T-helper 17 cell (primary cell): ENCODE measurements around the gene TUBGCP6. TPM values are rescaled to one million over a fixed set of nuclear protein-coding genes. Genes with fewer than 3 reads are reported as not detected.

Experiments
- ATAC-seq: fragments of 150-1000 bp; cut with Tn5 transposase; 2 replicates; pipeline ENCODE4 v1.10.0; 2021; ENCODE audit warnings: mild to moderate bottlenecking, moderate library complexity
- DNase-seq, 3 donors: peaks; one replicate each; pipeline versions ENCODE4 v3.0.0 to v3.0.0-alpha.2; 2020 to 2021
- H3K9me3 ChIP-seq: one replicate; pipeline ENCODE4 v1.7.0; 2013; ENCODE audit warnings: low read length, mild to moderate bottlenecking; ENCODE audit not compliant: control insufficient read depth, poor library complexity, severe bottlenecking
- H3K27ac Mint-ChIP-seq: one replicate; pipeline ENCODE4 v1.8.0; 2022; ENCODE audit warnings: mild to moderate bottlenecking, moderate library complexity, mixed read lengths
- H3K27me3 Mint-ChIP-seq: one replicate; pipeline ENCODE4 v1.8.0; 2022; ENCODE audit warnings: mixed read lengths
- H3K36me3 Mint-ChIP-seq: one replicate; pipeline ENCODE4 v1.8.0; 2022; ENCODE audit warnings: low read depth, mixed read lengths
- H3K4me1 Mint-ChIP-seq: one replicate; pipeline ENCODE4 v1.8.0; 2022; ENCODE audit warnings: mild to moderate bottlenecking, mixed read lengths
- H3K4me3 Mint-ChIP-seq: one replicate; pipeline ENCODE4 v1.8.0; 2022; ENCODE audit warnings: mild to moderate bottlenecking, moderate library complexity, mixed read lengths
- total RNA-seq, 4 donors: library from RNA in 2 of 4; stranded (reverse) in 2 of 4; gene quantifications; one replicate each; pipeline ENCODE4 v1.2.3 and lab custom pipeline; 2022 to 2026

TUBGCP6 gene
- total RNA-seq, 2 donors from 2014 or later, result 110 to 122 TPM

DNA sequence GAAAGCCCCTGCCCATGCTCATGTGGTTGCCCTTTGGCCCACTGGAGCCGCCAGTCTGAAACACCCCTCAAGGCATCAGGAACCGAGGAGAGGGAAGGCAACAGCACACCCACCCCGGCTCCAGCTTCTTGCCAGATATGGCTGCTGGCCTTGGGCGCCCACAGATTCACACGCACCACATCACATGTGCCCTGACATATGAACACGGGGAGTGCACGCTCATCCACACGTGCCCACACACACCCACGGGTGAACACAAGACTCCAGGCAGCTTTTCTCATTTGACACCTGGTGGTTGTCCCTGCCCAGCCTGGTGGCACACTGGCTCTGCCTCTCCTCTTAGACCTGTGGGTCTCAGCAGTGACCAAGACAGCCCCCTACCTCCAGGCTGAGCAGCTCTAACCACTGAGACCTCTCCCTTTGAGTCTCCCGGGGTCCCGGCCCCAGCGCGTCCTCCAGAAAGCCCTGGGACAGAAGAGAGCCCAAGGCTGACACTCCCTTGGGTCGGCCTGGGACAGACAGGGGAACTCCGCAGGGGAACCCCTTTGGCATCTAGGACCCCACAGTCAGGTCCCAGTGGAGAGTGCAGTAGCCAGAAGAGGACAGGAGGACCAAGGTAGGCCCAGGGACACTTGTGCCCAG lies 19.4 kb upstream of the TUBGCP6 start:
- DNase-seq (no peak), ATAC-seq (no peak)
- Mint-ChIP-seq H3K27me3 (peaks cover 17% of the 10 kb centered on the region), H3K4me3 (no peak overlapping the region), H3K27ac (no peak overlapping the region), H3K36me3 (no peaks in the 10 kb centered on the region), H3K4me1 (peaks cover 15% of the 10 kb centered on the region)
- no peaks in the 10 kb centered on the region for H3K9me3 ChIP-seq

DNA sequence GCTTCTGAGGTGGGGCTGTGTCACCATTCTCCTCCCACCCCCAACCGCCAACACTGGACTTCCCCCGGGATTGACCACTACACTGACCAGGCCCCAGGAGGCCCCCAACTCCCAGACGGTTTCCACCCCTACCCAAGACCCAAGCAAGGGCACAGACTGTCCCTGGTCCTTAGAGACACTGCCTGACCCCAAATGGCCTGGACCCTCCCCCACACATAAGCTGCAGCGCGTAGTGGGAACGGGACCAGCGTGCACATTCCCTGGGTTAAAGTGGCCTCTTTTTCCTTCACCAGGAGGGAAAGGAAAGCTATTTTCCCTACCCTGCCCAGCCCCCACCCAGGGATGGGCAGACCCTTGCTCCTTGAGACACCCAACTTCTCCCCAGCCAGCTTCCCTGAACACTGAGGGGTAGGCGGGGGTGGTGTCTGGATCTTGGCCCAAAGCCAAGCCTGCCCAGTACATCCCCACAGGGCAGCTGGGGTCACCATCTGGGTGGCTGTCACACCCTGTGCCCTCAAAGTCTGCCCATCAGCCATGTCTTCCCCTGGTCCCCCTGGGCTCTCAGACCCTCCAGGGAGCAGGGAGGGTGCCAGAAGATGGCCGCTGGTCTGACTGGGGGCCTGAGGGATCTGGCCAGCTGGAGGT lies 18.3 kb upstream of the TUBGCP6 start:
- H3K4me1 Mint-ChIP-seq, result peaks cover 12% of the 10 kb centered on the region
- no peaks in the 10 kb centered on the region for H3K36me3 Mint-ChIP-seq
- H3K9me3 ChIP-seq, result no peaks in the 10 kb centered on the region
- no peak overlapping the region for H3K4me3 Mint-ChIP-seq
- H3K27ac Mint-ChIP-seq, result no peak overlapping the region
- no peak for ATAC-seq
- DNase-seq, result no peak
- H3K27me3 Mint-ChIP-seq, result peaks cover 25% of the 10 kb centered on the region

DNA sequence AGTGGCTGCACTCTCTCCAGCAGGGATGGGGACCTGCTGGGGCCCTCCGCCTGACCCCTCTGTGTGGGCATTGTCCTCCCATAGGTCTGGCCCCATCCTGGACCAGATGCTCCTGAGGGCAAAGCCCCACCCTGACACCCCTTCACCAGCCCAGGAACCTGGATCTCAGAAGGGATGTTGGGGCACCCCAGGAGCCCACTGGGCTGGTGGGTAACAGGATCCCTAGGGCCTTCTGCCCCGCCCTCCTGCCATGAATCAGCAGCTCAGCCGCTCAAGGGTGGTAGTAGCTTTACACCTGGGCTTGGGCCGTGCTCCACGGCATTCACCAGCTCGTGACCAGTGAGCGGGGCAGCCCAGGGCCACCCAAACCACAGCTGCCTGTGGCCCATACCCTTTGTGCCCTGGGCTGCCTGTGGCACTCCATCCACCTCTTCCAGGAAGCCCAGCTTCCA lies 17.7 kb upstream of the TUBGCP6 start:
- H3K27ac Mint-ChIP-seq, result no peak overlapping the region
- DNase-seq (no peak), ATAC-seq (no peak)
- H3K27me3 Mint-ChIP-seq, result peaks cover 27% of the 10 kb centered on the region
- H3K9me3 ChIP-seq, result no peaks in the 10 kb centered on the region
- peaks cover 11% of the 10 kb centered on the region for H3K4me1 Mint-ChIP-seq
- peak overlapping the region; percentile 77 for H3K4me3 Mint-ChIP-seq
- no peaks in the 10 kb centered on the region for H3K36me3 Mint-ChIP-seq

DNA sequence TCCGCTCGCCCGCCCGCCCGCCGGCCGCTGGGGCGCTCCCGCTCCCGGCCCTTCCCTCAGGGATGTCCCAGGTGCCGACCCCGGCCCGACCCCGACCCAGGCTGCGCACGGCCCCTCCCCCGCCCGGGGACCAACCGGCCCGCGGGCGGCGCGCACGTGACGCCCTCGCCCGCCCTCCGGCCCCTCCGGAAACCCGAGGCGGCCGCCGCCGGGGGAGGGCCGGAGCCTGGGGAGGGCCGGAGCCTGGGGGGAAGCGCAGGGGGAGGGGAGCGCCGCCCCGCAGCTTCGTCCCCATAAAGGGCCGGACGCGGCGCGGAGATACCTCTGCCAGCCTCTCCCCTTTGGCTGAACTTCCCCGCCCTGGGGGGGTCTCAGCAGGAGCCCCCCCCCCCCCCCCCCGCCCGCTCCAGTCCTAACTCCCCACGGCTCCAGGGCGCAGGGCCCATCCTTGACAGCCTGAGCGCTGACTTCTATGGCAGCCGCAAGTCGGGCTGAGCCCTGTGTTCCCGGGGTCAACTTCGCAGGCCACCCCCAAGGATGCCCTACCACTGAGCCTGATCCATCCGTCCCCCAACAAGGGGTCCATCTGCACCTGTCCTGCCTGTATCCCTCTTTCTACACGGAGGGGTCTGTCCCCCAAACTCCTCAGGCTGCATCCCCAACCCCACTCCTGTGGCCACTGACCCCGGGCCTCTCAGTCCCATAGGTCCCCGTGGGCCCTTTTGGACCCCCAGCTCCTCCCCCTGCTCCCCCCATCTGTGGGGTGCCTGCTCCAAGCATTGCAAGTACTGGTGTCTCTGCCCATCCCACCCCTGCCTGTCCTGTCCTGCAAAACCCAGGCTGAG lies 17.0 kb upstream of the TUBGCP6 start, which contains the start of gene MAPK12:
Gene MAPK12 (minus strand): TSS at position 69 of the 845 bp plus-strand sequence. CDS start 174 bp downstream, outside the sequence.
- Mint-ChIP-seq H3K36me3 (no peaks in the 10 kb centered on the region), H3K4me1 (peaks cover 11% of the 10 kb centered on the region), H3K4me3 (peak within 1 kb of the TSS; percentile 77), H3K27ac (no peak within 1 kb of the TSS), H3K27me3 (peaks cover 31% of the 10 kb centered on the region)
- no peaks in the 10 kb centered on the region for H3K9me3 ChIP-seq
- no peak for ATAC-seq
- DNase-seq, result no peak

DNA sequence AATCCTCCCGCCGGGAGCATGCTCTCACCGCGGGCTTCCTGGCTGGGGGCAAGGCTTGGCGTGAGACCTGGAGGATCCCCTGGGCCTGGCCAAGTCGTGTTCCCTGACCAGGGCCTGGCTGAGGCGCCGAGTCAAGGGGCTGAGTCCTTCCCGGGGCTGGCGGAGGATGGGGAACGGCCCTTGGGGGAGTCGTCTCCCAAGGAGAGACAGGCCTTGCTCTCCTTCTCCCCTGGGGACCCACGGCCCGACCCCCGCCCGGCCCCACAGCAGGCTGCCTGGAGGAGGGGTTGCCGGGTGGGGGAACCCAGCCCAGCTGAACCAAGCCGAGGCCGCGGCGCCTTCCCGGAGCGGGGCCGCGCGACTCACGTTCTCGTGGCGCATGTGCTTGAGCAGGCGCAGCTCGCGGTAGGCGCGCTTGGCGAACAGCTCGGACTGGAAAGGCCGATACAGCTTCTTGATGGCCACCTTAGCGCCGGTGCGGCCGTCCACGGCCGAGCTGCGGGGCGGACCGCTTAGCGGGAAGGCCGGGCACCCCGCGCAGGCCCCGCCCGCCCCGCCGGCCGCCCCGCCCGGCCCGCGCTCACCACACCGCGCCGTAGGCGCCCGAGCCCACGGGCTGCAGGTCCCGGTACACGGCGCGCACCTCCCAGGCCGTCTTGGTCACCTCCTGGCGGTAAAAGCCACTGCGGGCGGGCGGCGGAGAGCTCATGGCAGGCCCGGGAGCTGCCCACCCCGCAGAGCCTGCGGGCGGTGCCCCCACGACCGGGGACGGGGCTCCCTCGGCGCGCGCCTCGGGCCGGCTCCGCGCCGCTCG lies 16.2 kb upstream of the TUBGCP6 start:
- no peaks in the 10 kb centered on the region for H3K36me3 Mint-ChIP-seq
- H3K27ac Mint-ChIP-seq, result no peak overlapping the region
- DNase-seq (no peak), ATAC-seq (peak; percentile 59)
- peaks cover 11% of the 10 kb centered on the region for H3K4me1 Mint-ChIP-seq
- peak overlapping the region; percentile 19 for H3K4me3 Mint-ChIP-seq
- H3K9me3 ChIP-seq, result no peaks in the 10 kb centered on the region
- H3K27me3 Mint-ChIP-seq, result peaks cover 31% of the 10 kb centered on the region

DNA sequence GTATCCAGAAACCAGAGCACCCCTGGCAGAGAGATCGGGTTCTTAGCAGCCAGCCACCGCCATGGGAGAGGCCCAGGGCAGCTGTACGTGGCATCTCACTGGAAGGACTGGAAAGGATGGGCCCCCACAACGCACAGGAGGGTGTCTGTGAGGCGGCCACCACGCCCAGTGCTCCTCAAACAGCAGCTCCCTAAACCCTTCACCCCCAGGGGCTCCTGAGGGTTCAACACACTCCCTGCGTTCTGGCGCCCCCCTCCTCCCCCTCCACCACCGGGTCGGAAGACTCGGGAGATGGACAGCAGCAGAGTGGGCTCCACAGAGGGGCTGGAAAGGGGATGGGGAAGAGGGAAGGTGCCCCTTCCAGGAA lies 15.6 kb upstream of the TUBGCP6 start:
- no peaks in the 10 kb centered on the region for H3K36me3 Mint-ChIP-seq
- peaks cover 31% of the 10 kb centered on the region for H3K27me3 Mint-ChIP-seq
- H3K27ac Mint-ChIP-seq, result no peak overlapping the region
- H3K9me3 ChIP-seq, result no peaks in the 10 kb centered on the region
- ATAC-seq (no peak), DNase-seq (no peak)
- peak overlapping the region; percentile 19 for H3K4me3 Mint-ChIP-seq
- H3K4me1 Mint-ChIP-seq, result peaks cover 11% of the 10 kb centered on the region

DNA sequence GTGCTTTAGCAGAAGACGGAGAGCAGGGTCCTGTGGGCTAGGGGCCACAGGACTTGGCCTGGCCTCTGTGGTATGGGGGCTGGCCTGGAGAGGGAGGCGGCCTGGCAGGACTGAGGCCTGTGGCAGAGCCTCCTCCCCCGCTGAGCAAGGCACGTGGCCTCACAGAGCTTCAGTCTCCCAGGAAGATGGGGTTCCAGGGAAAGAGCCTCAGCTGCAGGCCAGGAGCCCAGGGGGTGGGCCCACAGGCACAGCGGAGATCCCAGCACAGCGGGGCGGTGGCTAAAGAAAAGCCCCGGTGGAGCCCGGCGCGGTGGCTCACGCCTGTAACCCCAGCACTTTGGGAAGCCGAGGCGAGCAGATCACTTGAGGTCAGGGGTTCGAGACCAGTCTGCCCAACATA lies 14.5 kb upstream of the TUBGCP6 start:
- Mint-ChIP-seq H3K4me3 (no peak overlapping the region), H3K27ac (no peak overlapping the region)

DNA sequence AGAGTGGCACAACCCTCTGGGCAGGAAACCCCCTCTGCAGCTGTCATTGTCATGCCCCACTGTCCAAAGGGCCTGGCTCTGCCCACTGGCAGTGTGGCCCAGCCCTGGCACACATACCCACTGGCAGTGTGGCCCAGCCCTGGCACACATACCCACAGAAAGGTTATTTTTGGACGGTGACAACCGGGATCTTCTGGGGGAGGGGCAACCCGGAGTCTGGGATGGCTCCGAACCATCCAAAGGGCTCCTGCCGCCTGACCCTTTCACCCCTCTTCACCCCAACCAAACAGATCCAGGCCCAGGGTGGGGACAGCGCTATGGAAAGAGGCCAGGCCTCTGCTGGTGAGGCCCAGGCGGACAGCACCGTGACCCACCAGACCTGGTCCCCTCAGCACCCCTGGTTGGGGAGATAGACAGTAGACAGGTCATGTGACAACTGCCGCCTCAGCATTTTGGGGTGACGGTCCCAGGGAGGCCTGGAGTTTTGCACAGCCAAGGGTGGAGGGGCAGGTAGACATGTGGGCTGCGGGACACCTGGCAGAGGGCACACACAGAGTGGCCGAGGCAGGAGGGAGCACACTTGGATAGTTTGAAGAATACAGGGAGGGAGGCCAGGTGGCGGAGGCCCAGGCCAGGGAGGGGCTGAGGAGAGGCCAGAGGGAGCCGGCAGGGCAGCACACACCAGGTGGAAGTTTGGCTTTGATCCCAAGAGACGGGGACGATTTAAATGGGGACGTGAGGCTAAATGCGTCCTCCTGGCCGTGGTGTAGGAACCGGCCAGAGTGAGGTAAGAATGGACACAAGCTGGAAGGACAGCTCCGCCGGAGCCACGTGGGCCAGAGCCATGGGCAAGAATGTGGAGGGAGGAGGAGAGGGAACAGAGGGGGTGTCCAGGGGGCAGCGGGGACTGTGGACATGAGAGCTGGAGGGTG lies 13.8 kb upstream of the TUBGCP6 start:
- ATAC-seq, result no peak
- H3K9me3 ChIP-seq, result no peaks in the 10 kb centered on the region
- no peak overlapping the region for H3K4me3 Mint-ChIP-seq
- H3K27ac Mint-ChIP-seq, result no peak overlapping the region
- no peaks in the 10 kb centered on the region for H3K36me3 Mint-ChIP-seq
- DNase-seq, result no peak
- H3K27me3 Mint-ChIP-seq, result peaks cover 31% of the 10 kb centered on the region
- peaks cover 10% of the 10 kb centered on the region for H3K4me1 Mint-ChIP-seq

More for the DNA sequence above, 14.5 kb upstream of the TUBGCP6 start:
- H3K36me3 Mint-ChIP-seq, result no peaks in the 10 kb centered on the region
- DNase-seq (no peak), ATAC-seq (no peak)
- peaks cover 31% of the 10 kb centered on the region for H3K27me3 Mint-ChIP-seq
- H3K9me3 ChIP-seq, result no peaks in the 10 kb centered on the region
- peaks cover 10% of the 10 kb centered on the region for H3K4me1 Mint-ChIP-seq

DNA sequence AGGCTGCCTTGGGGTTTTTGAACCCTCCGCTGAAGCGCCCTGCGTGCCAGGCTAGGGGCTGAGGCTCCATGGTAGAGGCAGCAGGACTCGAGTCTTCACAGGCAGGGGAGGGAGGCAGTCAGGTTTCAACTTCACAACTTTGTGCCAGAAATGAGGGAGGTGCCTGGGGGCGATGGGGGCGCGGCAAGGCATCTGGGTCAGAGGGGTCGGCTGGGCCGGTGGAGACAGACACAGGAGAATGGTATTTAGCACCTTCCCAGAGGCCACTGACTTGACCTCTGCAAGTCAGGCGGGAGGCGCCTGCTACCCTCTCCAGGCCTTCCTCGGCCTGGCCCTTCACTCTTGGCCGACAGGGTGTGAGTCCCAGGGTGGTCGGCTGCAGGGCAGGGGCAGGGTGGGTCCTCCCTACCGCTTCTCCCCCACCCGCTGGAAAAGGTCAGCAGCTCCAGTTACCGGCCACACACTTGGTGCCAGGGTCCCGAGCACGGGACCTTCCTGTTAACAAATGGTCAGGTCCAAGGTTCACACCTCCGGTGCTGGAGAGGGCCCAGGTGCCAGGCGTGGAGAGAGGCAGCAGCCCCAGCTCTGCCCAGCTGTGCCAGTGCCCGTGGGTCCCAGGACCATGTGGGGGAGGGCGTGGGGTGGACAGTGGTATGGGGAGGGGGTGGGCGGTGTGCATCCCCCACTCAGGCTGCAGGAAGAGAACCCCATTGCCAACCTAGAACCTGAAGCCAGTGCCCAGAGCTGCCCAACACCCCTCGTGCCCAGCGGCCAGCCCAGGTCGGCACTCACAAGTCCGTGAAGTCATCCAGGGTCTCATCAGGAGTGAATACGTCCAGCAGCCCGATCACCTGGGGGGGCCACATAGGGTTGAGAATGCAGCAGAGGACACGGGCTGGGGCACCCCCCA lies 12.9 kb upstream of the TUBGCP6 start:
- peaks cover 10% of the 10 kb centered on the region for H3K4me1 Mint-ChIP-seq
- H3K4me3 Mint-ChIP-seq, result no peak overlapping the region
- no peak for DNase-seq
- H3K27ac Mint-ChIP-seq, result no peak overlapping the region
- H3K9me3 ChIP-seq, result no peaks in the 10 kb centered on the region
- peaks cover 24% of the 10 kb centered on the region for H3K27me3 Mint-ChIP-seq
- no peak for ATAC-seq
- H3K36me3 Mint-ChIP-seq, result no peaks in the 10 kb centered on the region

DNA sequence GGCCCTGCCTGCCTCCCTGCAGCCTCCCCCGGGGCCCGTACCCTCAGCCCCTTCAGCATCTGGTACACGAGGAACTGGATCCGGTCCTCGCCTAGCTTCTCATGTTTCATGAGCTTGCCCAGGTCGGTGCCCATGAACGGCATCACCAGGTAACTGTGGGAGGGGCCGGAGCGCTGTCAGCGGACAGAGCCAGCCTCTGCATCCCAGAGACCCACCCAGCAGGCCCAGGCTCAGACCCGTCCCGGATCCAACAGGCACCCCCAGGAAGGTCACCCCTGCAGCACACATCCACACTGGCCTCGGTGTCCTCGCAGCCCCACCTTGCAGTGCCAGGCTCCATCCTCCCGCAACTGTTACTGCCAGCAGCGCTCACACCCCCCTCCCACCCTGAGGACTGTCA lies 12.2 kb upstream of the TUBGCP6 start:
- Mint-ChIP-seq H3K27me3 (peaks cover 17% of the 10 kb centered on the region), H3K36me3 (no peaks in the 10 kb centered on the region), H3K27ac (no peak overlapping the region), H3K4me1 (peaks cover 5% of the 10 kb centered on the region), H3K4me3 (no peak overlapping the region)
- ATAC-seq (no peak), DNase-seq (no peak)
- H3K9me3 ChIP-seq, result no peaks in the 10 kb centered on the region

DNA sequence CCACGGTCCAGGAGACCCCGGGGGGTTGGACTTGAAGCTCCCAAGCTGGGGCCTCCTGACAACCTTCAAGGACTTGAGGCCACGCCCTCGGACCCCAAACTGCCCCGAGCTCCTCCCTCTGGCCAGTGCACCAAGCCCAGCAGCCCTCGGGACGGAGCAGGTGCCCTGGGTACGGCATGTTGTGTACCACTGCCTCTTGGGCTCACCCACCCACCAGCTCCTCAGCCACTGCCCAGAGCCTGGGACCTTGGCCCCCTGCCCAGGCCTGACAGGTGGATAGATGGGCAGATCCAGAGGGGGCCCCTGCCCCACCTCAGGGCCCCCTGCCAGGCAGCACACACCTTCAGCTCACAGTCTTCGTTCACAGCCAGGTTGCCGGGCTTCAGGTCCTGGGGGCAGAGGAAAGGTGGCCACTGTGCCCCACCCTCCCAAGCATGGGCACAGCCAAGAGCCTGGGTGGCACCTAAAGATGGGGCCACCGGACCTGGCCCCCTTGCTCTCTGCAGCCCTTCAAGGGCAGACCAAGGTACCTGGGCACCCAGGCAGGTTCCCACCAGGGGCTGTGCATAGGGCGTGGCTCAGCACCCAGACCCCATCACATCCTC lies 11.5 kb upstream of the TUBGCP6 start:
- H3K36me3 Mint-ChIP-seq, result no peaks in the 10 kb centered on the region
- no peak overlapping the region for H3K4me3 Mint-ChIP-seq
- H3K27me3 Mint-ChIP-seq, result peaks cover 17% of the 10 kb centered on the region
- DNase-seq (no peak), ATAC-seq (no peak)
- H3K27ac Mint-ChIP-seq, result no peak overlapping the region
- H3K9me3 ChIP-seq, result no peaks in the 10 kb centered on the region
- peaks cover 4% of the 10 kb centered on the region for H3K4me1 Mint-ChIP-seq
